GM19372 (cell line): Measurements from ENCODE around the gene PCDH11Y.
"Not testable (repeated sequence)": the region's sequence is repeated elsewhere in the genome, so short reads cannot be mapped to it uniquely, and the experiment has no call there.

Source experiments
- ATAC-seq: cut with Tn5 transposase; IDR thresholded peaks from one replicate; pipeline ENCODE4 v1.9.1; 2021; ENCODE audit warnings: mild to moderate bottlenecking, low read depth, moderate library complexity; ENCODE audit not compliant: unreplicated experiment

PCDH11Y gene, protein sequence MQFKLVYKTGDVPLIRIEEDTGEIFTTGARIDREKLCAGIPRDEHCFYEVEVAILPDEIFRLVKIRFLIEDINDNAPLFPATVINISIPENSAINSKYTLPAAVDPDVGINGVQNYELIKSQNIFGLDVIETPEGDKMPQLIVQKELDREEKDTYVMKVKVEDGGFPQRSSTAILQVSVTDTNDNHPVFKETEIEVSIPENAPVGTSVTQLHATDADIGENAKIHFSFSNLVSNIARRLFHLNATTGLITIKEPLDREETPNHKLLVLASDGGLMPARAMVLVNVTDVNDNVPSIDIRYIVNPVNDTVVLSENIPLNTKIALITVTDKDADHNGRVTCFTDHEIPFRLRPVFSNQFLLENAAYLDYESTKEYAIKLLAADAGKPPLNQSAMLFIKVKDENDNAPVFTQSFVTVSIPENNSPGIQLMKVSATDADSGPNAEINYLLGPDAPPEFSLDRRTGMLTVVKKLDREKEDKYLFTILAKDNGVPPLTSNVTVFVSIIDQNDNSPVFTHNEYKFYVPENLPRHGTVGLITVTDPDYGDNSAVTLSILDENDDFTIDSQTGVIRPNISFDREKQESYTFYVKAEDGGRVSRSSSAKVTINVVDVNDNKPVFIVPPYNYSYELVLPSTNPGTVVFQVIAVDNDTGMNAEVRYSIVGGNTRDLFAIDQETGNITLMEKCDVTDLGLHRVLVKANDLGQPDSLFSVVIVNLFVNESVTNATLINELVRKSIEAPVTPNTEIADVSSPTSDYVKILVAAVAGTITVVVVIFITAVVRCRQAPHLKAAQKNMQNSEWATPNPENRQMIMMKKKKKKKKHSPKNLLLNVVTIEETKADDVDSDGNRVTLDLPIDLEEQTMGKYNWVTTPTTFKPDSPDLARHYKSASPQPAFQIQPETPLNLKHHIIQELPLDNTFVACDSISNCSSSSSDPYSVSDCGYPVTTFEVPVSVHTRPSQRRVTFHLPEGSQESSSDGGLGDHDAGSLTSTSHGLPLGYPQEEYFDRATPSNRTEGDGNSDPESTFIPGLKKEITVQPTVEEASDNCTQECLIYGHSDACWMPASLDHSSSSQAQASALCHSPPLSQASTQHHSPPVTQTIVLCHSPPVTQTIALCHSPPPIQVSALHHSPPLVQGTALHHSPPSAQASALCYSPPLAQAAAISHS (N-terminal part only)

GRCh38 chrY:5000057-5000456 is at the start of gene PCDH11Y:
PCDH11Y (plus strand) TSS chrY:5000296; CDS start chrY:5057100, 56,804 bp downstream.
- not testable (repeated sequence) for ATAC-seq

DNA sequence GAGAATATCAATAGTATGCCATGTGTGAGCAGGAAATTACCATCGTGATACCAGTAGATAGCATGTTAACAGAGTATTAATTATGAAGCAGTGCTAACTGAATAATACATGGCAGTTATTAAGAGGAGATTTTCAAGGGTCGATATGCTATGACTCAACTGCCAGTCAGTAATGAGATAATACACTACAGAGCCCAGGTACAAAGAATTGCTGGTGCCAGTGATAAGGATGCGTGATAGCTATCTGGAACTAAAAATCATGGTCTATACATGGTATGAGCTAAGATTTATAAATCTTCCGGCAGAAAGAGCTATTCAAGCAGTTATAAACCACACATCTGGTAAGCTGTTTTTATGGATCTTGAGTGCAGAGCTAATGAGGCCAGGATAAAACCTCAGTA is 32.2 kb upstream of the PCDH11Y start:
- not testable (repeated sequence) for ATAC-seq

GRCh38 chrY:4991743-4992400 is 8.2 kb upstream of the PCDH11Y start:
- peak; percentile 99 for ATAC-seq

- not testable (repeated sequence) for ATAC-seq
Measured at GRCh38 chrY:4994892-4995291, 5.2 kb upstream of the PCDH11Y start.

GRCh38 chrY:5002476-5003184 is 2.5 kb downstream of the PCDH11Y start:
- not testable (repeated sequence) for ATAC-seq

- not testable (repeated sequence) for ATAC-seq
Measured at GRCh38 chrY:5038972-5039523, 39.0 kb downstream of the PCDH11Y start.

GRCh38 chrY:5083017-5083416 is 82.9 kb downstream of the PCDH11Y start:
- ATAC-seq, result not testable (repeated sequence)

DNA sequence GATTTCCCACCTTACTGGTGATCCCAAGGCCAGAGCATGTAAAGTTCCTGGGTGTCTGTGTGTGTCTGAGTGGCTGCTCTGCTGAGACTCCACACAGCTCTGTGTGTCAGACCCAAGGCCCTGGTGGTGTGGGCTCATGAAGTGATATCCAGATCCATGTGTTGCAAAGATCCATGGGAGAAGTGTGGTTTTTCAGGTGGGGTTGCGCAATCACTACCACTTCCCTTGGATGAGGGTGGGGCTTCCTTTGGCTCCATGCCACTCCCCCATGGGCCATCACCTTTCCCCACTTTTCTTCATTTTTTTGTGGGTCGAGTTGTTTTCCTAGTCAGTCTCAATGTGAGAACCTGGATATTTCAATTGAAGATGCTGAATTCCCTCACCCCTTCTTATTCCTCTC is 182.9 kb downstream of the PCDH11Y start:
- not testable (repeated sequence) for ATAC-seq

DNA sequence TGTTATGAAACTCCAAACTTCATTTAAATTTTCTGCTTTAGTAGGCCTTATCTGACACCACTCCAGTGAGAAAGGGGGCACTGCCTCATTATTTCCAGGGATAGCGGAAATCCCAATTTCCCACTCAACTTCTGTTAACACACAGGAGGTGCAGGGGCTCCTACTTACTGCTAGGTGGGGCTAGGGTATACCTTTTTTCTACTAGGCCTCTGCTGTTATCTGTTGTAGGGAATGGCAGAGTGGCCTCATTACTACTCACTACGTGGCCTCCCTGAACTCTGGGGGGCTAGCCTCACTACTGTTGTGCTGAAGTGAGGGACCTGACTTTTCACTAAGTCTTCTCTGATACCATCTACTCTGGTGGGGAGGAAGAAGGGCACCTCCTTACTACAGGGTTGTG is 215.0 kb downstream of the PCDH11Y start:
- ATAC-seq, result not testable (repeated sequence)

- ATAC-seq, result not testable (repeated sequence)
Measured at GRCh38 chrY:5324931-5325330, 324.8 kb downstream of the PCDH11Y start.

- ATAC-seq, result not testable (repeated sequence)
Measured at GRCh38 chrY:5342220-5342619, 342.1 kb downstream of the PCDH11Y start.

DNA sequence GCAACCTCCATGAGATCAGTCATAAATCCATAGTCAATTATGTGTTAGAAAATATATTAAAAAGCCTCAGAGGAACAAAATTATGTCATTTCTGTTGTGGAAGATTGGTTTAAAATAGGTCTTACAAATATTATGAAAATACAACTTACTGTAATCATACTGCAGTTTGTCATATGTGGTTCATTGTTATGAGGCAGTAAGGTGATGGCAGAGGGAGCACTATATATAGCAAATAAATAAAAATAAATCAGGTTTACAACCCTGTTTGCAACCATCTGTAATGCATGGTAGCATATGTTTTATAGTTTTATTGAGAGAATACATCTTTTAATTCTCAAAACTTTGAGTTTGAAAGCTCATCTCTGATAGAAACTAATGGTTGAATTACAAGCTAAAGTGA is 543.6 kb downstream of the PCDH11Y start:
- not testable (repeated sequence) for ATAC-seq

GRCh38 chrY:5638589-5638988 is 638.5 kb downstream of the PCDH11Y start:
- not testable (repeated sequence) for ATAC-seq

DNA sequence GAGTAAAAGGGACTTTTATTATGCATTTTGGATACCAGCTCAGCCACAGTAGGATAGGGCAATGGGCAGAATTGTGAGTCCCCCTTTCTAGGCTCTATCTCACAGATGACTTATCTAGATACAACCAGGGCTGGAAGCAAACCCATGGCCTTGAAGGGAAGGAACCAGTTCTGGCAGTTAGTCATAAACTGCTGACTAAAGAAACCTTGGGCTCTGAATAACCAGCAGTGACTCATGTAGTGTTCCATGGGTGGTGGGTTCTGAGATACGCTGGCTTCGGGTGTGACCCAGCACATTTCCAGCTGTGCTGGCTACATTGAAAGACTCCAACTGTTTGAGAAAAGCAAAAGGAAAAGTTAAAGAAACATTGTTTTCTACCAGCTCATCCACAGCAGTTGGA is 679.2 kb downstream of the PCDH11Y start:
- ATAC-seq, result not testable (repeated sequence)

DNA sequence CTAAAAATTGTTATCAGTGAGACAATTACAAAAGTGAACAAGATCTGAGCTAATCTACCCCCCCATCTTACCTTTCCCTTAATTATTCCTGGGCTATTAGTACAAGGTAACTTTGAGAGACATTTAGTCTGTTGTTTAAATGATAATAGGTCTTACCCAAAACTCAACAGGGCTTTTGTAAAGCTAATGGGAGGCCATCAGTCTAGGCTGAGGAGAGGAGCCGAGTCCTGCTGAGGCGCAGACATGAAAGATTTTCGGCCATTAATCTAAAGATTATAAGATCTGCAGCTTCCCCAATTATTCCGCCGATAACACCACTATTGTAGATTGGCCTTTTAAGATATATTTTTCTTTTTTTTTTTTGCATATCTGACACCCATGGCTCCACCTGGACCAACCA is 708.6 kb downstream of the PCDH11Y start:
- not testable (repeated sequence) for ATAC-seq

DNA sequence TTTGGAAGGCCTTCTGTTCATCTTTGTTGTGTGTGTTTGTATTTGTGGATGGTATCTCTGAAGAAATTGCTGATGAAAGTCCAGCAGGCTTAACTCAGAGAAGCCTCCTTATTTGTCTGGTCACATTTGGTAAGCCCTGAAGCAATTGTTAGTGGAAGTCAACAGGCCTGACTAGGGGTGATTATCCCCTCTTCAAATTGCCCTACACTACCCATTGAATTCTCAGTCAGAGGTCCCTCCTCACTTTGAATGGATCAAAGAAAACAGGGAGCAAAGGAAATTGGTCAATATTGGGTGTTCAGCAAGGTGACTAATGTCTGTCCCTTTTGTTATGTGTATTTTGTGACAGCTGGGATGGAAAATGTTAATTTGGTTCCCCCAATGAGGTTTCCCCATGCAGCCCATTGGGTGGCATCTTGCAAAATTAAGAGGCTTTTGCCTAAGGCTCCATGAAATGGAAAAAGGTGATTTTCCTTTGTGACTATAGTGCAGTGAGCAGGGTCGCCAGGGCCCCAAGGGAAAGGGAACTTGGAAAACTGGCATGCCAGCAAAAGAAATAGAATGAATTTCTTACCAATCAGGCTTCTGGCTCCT is 709.8 kb downstream of the PCDH11Y start:
- not testable (repeated sequence) for ATAC-seq

DNA sequence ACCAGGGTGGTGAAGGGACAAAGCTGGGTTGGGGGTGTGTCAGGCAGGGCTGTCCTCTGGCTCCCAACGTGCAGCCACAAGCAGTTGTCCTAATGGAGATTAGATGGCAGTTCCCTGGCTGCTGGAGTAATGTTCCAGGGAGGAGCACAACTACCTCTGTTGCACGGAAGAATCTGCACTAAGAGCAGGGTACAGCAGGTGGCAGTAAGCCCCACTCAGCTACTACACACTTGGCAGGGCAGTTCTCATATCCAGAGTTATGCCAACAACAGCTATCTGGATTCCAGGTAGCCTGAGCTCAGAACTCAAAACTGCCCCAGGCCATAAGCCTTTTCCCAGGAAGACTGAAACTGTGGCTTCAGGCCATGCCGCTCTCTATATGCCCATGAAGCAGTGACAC is 761.3 kb downstream of the PCDH11Y start:
- ATAC-seq, result not testable (repeated sequence)

DNA sequence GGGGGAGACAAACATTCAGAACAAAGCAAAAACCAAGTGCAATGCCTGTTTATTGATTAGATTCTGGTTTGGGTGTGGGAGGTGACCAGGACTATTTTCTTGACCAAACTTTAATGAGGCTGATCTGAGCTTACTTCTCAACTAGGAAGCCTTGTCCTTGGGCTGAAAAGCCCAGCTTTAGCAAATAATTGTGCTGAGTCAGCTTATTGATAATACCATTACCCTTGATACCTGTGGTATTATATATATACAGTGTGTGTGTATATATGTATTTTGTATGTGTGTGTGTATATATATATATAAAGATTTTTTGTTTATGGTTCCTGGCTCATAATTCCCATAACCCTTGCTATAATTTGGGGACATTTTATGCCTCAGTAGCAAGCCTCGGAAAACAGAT is 776.4 kb downstream of the PCDH11Y start:
- ATAC-seq, result not testable (repeated sequence)
